ENCODE results near the gene SSBP3.
A peak's percentile ranks its signal among the peaks of the same experiment; 100 is the strongest.

Gene SSBP3

DNA sequence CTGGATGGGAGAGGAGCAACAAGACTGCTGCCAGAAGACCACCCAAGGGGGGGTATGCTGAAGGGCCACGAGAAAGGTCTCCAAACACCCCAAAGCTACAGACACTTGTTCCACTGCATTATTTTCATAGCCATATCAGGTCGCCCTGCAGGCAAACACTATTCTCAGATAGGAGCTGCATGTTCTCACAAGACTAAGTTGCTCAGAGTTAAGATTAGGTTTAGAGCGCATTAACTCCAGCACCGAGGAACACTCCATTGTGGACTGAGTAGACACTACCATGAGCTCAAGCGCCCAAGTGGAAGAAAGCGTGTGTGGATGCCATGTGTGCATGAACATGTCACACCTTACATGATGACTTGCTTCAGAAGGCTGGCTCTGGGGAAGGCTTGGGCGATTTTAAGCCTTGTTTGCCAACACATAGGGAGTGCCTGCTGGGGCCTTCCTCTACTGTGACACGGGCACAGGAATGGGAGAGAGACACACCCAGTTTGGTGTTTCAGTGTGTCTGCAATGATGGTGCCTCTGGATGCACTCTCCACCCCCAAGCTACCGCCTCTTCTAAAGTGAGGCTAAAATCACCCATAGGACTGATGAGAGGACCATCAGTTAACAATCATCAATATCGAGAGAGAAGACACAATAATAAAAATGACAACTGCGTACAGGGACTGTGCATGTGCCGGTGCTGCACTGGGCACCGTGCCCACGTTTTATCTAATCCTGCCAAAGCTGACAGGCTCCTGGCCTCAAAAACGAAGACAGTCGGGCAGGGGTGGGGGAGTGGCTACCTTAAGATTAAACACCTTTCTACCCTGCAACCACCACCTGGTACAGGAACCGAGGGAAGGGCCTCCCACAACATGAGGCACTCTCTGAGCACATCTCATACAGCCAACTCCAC lies 34.9 kb downstream of the SSBP3 start:
- peak; percentile 35 to 43 for DNase-seq

GRCh38 chr1:54370287-54370989 lies 35.8 kb downstream of the SSBP3 start:
- DNase-seq = no peak

- no peak for DNase-seq
These were observed 38.6 kb downstream of the SSBP3 start for GRCh38 chr1:54367613-54368012.

DNA sequence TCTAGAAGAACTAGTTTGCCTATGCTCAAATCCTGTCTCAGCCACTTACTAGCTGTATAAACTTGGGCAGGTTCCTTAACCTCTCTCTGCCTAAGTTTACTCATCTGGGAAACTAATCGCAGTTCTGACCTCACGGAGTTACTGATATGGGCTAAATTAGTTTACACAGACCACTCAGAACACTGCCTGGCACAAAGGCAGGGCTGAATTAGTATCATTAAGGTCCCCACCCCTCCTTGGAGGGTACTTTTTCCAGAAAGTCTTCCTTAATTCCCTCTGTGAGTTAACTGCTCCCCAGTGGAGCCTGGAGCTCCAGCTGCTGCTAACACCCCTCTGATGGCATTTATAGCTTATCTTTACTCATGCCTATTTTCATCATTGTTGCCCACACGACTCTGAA lies 40.3 kb downstream of the SSBP3 start:
- DNase-seq = no peak

- no peak for DNase-seq
These were observed 40.8 kb downstream of the SSBP3 start for GRCh38 chr1:54365398-54365797.

- no peak for DNase-seq
These were observed 41.2 kb downstream of the SSBP3 start for GRCh38 chr1:54364995-54365394.

DNA sequence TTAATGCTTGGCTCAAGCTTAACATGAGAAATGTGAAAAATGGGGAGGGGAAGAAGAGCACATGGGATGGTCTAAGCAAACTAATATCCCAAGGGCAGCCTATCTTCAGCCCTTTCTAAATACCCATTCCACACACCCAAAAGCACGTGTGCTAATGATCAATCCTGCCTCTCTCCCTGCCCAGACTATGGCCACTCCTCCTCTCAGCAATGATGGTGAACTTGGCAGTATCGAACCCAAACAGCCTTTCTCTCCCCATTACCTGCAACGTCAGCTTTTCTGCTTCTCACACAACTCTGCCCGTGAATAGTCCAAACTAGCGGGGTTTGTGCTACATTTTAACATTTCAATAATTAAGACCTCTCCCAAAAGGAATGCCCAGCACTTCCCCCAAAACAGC lies 41.6 kb downstream of the SSBP3 start:
- no peak for DNase-seq

DNA sequence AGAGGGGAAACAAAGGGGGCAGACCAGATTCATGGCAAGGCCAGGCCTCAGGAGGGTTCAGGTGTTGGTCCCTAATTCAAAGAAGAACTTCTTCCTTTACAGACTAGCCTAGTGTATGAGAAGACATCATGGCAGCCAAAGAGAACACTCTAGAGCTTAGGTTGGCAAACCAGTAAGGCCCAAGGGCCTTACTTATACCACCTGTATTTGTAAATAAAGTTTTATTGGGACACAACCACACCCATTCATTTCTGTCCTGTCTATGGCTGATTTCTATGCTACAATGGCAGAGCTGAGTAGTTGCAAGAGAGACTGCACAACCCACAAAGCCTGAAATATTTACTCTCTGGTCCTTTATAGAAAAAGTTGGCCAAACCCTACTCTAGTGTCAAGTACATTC lies 42.3 kb downstream of the SSBP3 start:
- DNase-seq = no peak

DNA sequence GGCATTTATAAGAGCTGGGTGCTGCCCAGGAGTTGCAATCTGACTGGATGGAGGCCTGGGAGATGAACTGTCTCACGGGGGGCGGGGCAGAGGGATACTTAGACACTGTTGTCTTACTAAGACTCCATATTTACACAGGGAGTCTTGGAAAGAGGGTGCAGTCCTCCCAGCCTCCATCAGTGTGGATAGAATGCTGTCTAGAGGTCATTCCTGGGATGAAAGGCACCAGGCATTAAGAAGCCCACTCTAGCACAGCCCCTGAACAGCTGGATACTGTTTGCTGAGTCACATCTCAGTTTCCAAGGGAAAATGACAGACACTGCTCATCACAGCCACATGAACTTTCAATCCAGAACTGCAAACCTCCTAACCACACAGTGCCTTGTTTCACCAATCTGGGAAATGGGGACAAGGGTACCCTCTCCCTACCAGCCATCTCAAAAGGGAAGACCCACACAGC lies 43.3 kb downstream of the SSBP3 start:
- DNase-seq = no peak

DNA sequence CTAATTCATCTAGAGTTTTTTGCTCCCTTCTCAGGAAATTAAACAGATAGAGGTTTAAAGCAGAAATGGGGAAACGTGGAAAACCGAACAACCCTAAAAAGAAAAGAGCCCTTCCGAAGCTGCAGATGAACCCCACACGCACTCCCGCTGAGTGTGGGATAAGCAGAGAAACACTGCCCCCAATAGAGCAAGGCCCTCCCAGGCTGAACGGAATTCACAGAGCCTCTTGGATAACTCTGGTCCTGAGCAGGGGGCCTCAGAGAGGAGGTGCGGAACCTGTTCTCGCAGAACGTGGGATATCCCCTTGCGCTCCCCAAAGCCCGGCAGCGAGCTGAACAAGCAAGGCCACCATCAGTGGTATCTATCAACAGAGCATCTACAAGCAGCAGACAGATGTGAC lies 44.9 kb downstream of the SSBP3 start:
- no peak for DNase-seq

DNA sequence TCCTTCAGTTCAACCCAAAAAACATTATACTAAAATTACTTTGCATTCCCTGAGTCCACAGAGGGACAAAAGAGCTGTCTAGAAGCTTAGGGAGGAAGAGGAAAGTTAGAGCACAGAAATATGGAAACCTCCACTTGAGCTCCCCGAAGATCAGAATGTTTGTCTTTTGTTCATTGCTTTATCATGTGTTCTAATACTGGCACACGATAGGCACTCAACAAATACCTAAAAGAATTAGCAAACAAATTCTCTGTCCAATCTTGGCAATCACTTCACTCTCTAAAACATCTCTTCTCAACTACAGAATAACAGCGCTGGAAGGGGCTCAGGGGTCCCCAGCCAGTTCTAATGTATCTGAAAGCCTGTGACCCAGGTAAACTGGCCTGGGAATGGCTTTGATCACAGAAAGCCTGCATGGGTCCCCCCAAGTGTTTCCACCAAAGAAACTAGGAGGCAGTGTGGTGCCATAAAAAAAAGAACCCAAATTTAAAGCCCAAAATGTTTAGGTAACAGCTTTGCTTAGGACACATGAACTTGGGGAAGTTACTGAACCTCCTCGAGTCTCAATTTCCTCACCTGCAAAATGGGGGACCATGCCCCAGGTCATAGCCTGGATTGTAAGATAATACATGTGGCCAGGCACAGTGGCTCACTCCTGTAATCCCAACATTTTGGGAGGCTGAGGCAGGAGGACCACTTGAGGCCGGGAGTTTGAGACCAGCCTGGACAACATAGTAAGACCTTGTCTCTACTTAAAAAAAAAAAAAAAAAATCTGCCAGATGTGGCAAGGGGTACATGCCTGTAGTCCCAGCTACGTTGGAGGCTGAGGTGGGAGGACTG lies 45.8 kb downstream of the SSBP3 start:
- no peak for DNase-seq

DNA sequence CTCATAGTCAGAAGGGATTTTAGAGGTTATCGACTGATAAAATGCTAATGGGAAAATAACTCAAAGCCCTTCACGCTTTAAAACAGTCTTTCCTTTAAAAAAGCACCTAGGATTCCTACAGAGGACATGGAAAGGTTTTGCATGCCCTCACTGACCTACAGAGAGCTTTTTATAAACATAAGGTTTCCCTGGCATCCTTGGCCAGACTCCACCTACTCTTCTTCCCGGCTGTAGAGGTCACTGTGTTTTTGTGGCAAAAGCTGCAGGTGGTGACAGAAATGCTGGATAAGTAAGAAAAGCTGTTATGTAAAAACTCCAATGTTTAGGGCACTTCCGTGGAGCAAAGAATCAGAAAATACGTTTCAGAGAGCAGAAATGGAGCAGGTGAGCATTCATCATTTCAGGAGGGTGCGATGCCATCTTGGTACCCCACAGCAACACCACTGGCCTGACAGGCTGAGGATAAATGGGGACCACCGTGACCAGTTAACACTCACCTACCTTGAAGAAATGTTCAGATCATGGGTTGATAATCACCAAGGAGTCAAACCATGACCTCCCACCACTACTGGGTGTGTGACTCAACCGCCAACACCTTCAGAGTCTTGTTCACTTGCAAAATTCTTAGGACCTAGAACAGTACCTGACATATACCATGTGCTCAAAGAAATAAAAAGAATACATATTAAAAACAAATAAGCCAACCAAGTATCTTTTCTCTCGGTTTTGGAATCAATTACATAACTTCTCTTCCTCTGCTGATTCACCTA lies 46.6 kb downstream of the SSBP3 start:
- no peak for DNase-seq

DNA sequence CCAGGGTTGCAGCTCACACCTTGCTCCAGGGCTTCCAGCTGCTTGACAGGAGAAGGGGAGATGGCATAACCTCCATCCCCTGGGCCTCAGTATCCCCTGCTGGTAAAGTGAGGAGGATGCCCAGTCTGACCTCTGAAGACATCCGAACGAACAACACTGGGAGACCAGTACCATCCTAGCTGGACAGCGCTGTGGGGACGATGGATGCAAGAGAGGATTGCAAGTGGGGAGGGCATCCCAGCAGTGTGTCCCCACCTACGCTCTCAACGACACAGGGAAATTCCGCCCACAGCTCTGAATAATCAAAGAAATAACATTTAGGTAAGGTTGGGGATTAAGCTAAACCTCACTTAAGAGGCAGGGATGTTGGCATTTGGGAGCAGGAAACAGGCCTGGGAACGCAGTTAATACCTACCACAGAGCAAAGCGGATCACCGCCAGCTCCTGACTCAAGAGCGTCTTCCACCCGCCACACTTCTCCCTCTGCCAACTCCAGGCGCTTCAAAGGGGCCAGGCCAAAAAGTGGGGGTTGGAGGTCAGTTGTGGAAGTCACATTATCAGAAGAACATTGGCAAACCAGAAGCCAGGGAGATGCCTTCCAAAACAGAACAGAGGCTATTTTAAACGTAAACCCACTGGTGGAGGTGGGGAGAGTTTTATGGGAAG lies 47.6 kb downstream of the SSBP3 start:
- no peak for DNase-seq

DNA sequence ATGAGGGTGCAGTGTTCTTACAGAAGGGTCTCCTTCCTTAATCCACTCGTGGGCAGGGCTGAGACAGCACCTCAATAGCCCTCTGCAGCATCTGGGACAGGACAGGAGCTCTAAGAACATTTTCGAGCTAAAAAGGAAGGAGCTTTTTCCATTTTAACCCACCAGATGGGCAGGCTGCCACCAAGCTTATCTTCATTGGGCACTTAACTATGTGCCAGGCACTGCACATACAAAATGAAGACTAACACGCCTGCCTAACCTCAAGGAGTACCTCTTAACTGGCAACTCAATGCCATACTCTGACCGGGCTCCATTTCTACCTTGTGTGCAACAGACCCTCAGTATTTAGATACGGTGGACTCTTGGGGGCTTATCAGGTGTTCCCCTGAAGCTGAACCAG lies 48.2 kb downstream of the SSBP3 start:
- DNase-seq = no peak

DNA sequence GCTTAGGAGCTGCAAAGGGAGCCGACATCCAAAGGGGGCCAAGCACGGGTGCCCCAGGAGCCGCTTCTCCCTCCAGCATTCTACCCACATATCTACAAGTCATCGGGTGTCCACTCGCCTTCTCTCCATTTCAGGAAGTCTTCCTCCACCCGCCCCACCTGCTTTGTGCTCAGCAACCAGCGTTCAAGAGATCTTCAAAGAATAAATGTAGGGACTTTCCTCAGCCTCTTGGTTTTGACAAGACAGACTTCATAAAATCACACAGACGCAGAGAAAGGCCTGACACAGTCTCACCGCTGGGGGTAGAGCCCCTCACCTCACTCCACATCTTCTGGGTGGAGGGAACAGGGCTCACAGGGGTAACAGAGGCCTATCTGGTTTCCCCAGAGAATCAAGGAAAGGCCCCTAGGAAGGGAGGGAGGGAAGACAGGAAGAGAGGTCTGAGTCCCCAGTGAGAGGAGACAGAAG lies 49.5 kb downstream of the SSBP3 start:
- no peak for DNase-seq

DNA sequence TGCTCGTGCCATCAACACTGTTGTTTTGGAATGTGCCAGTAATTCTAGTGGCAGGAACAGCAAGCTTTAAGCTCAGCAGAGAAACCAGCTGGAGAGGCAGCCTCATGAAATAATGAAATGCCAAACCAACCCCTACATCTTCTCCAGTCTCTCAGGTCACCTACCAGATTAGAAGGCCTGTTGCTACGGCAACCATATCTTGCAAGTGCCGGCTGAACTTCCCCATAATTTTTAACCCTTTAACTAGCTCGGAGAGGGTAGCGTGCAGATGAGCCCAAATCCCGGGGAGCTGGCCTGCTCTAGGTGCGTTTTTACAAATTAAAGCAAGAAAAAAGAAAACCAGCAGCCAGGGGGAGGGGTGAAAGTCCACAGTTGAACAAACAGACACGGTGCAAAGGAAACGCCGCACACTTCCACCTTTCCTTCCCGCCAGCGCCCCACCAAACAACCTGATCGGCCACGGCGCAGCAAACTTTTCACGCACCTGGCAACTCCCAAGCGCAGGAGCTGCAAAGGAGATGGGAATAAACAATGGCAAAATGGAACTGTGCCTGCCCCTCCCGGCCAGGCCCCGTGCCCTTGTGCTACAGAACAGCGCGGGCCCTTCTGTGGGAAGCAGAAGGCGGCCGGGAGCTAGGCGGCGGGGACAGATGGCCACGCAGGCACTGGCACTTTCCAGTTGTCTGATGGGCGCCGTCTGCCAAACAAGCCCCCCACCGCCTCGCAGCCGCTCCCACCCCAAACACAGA lies 50.1 kb downstream of the SSBP3 start:
- no peak for DNase-seq

DNA sequence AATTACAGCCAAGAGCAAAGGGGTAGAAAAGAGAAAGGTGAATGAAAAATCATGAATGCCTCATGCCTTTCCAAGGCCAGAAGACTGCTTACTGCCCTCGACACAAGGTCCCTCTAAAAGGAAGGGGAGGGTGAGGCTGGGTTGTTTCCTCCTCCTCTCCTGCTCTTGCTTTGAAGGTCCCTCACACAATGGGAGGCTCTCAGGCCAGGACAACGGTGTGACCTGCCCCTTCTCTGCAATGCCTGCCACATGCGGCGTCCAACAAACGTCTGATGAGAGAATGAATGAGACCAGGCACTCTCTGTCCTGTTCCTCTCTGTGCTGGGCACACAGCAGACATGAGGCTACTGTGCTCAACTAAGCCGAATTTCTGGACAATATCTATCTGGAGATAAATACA lies 51.3 kb downstream of the SSBP3 start:
- DNase-seq = no peak

DNA sequence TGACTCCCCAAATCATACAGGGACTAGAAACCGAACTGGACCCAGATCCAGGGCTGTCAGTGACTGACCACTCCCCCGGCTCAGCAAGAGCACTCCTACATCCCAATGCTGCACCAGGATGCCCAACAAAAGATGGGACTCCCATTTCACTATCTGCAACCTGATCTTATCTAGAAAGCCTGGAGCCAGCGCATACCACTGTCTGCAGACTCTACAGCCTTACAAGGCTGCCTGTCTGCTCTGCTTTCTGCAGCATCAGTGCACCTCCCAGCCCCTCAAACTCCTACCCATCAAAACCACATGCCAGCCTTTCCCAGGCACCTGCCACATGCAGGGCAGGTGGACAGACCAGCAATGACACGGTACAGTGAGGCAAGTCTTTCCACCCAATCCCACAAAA lies 52.2 kb downstream of the SSBP3 start:
- no peak for DNase-seq

DNA sequence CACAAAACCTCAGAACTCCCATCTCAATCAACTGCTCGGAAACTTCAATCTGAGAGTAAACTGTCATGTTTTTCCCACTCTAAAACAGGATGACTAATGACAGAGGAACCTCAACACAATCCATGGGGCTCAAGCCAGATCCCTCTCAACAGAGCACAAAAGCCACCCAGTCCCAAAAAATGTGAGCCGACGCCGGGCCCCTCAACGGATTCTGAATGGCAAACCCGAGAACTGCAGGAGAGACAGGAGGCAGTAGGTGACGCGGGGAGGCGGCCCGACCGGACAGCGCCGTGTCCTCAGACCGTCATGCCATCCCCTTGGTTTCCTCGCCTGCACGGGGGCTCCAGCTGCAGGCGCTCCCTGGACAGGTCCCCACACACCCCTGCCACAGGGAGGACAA lies 53.4 kb downstream of the SSBP3 start:
- no peak for DNase-seq

- no peak for DNase-seq
These were observed 55.8 kb downstream of the SSBP3 start for GRCh38 chr1:54350360-54350759.

DNA sequence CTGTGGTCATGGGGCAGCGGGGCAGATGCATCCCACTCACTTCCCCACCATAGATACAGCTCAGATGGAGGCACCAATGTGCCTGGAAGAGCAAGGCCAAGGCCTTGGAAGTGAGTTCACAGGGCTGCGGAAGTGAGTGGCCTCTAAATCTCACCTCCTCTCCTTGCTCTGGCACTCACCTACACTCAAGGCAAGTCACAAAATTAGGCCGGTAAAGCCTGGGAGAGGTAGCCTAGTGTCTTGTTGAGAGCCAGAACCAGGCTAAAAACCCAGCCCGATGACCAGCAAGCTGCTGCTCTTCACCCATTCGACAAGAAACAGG lies 57.5 kb downstream of the SSBP3 start:
- DNase-seq = no peak

Data from NCI-H2081 (cell line).